Thyroid gland (tissue), 4 donors: ENCODE results near the gene ADAM11. TPM values are rescaled to one million over a fixed set of nuclear protein-coding genes. Genes with fewer than 3 reads are reported as not detected.
A peak's percentile ranks its signal among the peaks of the same experiment; 100 is the strongest.

Experiments
- DNase-seq, 2 donors: peaks; one replicate each; pipeline ENCODE4 v3.0.0-alpha.2; 2019
- H3K27ac ChIP-seq, 3 donors: fragments of 200-600 bp; sonication (generic); 1 replicate in 2 of 3; 2 replicates in 1 of 3; pipeline ENCODE4 v1.5.1; 2016 to 2019; ENCODE audit warnings: mild to moderate bottlenecking in 1 of 3, moderate library complexity in 1 of 3
- H3K27me3 ChIP-seq: fragments of 200-600 bp; sonication (generic); one replicate; pipeline ENCODE4 v1.5.1; 2019
- H3K36me3 ChIP-seq, 2 donors: fragments of 200-600 bp; sonication (generic); one replicate each; pipeline ENCODE4 v1.5.1; 2016 to 2019
- H3K4me1 ChIP-seq, 2 donors: fragments of 200-600 bp; sonication (generic); one replicate each; pipeline ENCODE4 v1.5.1; 2017 to 2019
- H3K4me3 ChIP-seq, 3 donors: fragments of 200-600 bp; sonication (generic); replicated peaks in 1 of 3; 1 replicate in 2 of 3; 2 replicates in 1 of 3; pipeline ENCODE4 v1.5.1; 2016; ENCODE audit warnings: mild to moderate bottlenecking in 1 of 3
- H3K9me3 ChIP-seq: fragments of 200-600 bp; sonication (generic); one replicate; pipeline ENCODE4 v1.5.1; 2017
- POLR2A ChIP-seq, 2 donors: fragments of 450-650 bp; IDR thresholded peaks; one replicate each; pipeline ENCODE4 v1.6.1; 2017; ENCODE audit warnings: antibody characterized with exemption in 2 of 2, mild to moderate bottlenecking in 2 of 2, moderate library complexity in 1 of 2
- WGBS, 2 donors: methylation state at CpG; one replicate each; pipeline ENCODE4 v1.1.5; 2017; 5-methylcytosine and 5-hydroxymethylcytosine counted together
- intact Hi-C: fragments of 100-400 bp; cut with DNase I; formaldehyde crosslinking; loops from one replicate; pipeline ENCODE4 v1.15.1; 2023
- total RNA-seq, 4 donors: library from RNA; depleted of rRNA; stranded (reverse); fragments of >200 nt; gene quantifications; one replicate each; pipeline ENCODE4 v1.2.3, GENCODE V29; 2016
- TF ChIP-seq, protein P1 (sequence below), 6 experiments: fragments of 200-600 bp in 3 of 6; fragments of 450-650 bp in 3 of 6; sonication (generic) in 3 of 6; IDR thresholded peaks; one replicate each; pipeline ENCODE4 v1.5.1; 2016 to 2019; ENCODE audit warnings: antibody characterized with exemption in 6 of 6, mild to moderate bottlenecking in 2 of 6, inconsistent platforms in 1 of 6, moderate library complexity in 1 of 6

ADAM11 gene
- total RNA-seq, 4 donors from 2014 or later, result 0.22 to 0.29 (median 0.27) TPM; not detected in 1

DNA sequence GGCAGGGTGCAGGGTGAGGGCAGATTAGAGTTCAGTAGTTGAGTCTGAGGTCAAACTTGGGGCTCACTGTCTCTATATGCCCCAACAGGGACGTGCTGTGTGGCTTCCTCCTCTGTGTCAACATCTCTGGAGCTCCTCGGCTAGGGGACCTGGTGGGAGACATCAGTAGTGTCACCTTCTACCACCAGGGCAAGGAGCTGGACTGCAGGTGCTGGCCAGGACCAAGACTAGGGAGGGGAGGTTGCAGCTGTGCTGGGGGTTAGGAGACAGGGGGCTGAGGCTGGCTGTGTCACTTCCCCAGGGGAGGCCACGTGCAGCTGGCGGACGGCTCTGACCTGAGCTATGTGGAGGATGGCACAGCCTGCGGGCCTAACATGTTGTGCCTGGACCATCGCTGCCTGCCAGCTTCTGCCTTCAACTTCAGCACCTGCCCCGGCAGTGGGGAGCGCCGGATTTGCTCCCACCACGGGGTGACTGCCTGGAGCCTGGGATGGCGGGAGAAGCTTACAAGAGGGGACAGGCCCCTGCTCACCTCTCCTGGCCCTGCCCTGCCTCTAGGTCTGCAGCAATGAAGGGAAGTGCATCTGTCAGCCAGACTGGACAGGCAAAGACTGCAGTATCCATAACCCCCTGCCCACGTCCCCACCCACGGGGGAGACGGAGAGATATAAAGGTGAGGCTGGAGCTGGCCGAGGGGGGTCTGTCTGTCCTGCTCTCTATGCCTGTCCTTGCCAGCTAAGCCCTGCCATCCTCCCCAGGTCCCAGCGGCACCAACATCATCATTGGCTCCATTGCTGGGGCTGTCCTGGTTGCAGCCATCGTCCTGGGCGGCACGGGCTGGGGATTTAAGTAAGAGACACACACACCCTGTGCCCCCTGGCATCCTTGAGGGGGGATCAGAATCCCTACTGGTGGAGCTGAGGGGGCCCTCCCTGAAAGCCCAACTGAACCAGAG is 18.9 kb downstream of the ADAM11 start:
- intact Hi-C loops, result loop anchor here (5.0 kb wide), 2 partner anchors 245 to 355 kb away; partner anchors contain the start of gene PLCD3
- Histone ChIP-seq H3K9me3 (no peaks in the 10 kb centered on the region), H3K4me1 (peaks cover 13 to 22% of the 10 kb centered on the region in 2 donors), H3K27me3 (no peaks in the 10 kb centered on the region), H3K36me3 (no peaks in the 10 kb centered on the region), H3K27ac (no peak overlapping the region), H3K4me3 (no peak overlapping the region)
- TF ChIP-seq, protein P1, sequence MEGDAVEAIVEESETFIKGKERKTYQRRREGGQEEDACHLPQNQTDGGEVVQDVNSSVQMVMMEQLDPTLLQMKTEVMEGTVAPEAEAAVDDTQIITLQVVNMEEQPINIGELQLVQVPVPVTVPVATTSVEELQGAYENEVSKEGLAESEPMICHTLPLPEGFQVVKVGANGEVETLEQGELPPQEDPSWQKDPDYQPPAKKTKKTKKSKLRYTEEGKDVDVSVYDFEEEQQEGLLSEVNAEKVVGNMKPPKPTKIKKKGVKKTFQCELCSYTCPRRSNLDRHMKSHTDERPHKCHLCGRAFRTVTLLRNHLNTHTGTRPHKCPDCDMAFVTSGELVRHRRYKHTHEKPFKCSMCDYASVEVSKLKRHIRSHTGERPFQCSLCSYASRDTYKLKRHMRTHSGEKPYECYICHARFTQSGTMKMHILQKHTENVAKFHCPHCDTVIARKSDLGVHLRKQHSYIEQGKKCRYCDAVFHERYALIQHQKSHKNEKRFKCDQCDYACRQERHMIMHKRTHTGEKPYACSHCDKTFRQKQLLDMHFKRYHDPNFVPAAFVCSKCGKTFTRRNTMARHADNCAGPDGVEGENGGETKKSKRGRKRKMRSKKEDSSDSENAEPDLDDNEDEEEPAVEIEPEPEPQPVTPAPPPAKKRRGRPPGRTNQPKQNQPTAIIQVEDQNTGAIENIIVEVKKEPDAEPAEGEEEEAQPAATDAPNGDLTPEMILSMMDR (IDR thresholded peaks at IDR 0.05), result no peak
- no peak for TF ChIP-seq POLR2A (IDR thresholded peaks at IDR 0.05)
- DNase-seq, result no peak
- 88 to 93% methylated on average over 13 to 20 of the region's 20 CpGs for WGBS, 2 donors

DNA sequence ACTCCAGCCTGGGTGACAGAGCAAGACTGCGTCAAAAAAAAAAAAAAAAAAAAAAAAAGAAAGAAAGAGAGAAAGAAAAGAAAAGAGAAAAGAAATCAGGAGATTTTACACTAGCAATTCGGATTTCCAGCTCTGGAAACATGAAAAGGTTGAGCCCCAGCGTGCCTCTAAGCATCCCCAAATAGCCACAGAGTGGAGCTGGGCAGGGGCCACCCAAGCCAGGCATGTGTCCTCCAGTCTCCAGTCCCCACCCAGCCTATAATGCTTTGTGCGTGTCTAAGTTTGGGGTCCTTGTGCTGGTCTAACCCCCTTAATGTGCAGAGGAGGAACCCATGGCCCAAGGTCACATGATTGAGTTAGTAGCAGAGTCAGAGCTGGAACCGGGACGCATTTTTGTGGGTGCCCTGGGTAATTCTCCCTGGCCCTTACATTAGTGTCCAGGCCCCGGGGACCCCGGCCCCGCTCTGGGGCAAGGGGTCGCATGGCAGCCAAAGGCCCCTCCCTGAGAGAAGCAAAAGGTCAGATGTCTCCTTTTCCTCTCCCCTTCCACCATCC is 19.9 kb downstream of the ADAM11 start:
- peaks cover 13 to 22% of the 10 kb centered on the region in 2 donors for H3K4me1 ChIP-seq
- peak overlapping the region in 1 of 3 donors; percentile 16 for H3K4me3 ChIP-seq
- H3K36me3 ChIP-seq, result no peaks in the 10 kb centered on the region
- TF ChIP-seq, protein P1 (IDR thresholded peaks at IDR 0.05), result no peak
- no peak for TF ChIP-seq POLR2A (IDR thresholded peaks at IDR 0.05)
- H3K27me3 ChIP-seq, result no peaks in the 10 kb centered on the region
- no peak overlapping the region for H3K27ac ChIP-seq
- WGBS, 2 donors, result 30 to 37% methylated on average over 8 of the region's 10 CpGs
- H3K9me3 ChIP-seq, result no peaks in the 10 kb centered on the region
- no peak for DNase-seq
- intact Hi-C loops, result loop anchor here (5.0 kb wide), 2 partner anchors 244 to 354 kb away; partner anchors contain the start of gene PLCD3

DNA sequence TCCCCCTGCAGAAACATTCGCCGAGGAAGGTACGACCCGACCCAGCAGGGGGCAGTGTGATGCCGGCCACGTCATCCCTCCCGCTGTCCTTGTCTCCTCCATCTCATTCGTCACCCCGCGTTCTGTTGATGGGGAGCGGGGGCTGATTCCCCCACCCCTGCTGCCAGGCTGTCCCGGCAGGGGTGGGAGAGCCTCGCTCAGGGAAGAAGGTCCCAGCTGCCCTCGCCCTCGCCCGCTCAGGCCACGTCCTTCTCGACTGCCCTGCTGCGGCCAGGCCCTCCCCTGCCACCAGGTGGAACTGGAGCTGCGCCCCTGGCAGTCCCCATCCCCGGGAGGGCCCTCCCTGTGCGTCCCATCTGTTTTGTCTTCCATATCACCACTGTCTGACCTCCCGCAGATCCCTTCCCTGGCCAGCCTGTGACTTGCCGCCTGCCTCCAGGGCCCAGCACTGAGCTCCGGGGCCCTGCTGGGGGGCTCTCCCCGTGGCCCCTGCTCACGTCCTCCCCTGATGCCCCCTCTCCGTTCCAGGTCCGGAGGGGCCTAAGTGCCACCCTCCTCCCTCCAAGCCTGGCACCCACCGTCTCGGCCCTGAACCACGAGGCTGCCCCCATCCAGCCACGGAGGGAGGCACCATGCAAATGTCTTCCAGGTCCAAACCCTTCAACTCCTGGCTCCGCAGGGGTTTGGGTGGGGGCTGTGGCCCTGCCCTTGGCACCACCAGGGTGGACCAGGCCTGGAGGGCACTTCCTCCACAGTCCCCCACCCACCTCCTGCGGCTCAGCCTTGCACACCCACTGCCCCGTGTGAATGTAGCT is 20.6 kb downstream of the ADAM11 start:
- H3K9me3 ChIP-seq, result no peaks in the 10 kb centered on the region
- intact Hi-C loops, result loop anchor here (5.0 kb wide), 2 partner anchors 243 to 353 kb away; partner anchors contain the start of gene PLCD3
- TF ChIP-seq POLR2A (IDR thresholded peaks at IDR 0.05), result no peak
- TF ChIP-seq, protein P1 (IDR thresholded peaks at IDR 0.05), result peak; percentile 54 to 87 (median 72)
- H3K4me1 ChIP-seq, result peaks cover 13 to 22% of the 10 kb centered on the region in 2 donors
- WGBS, 2 donors, result 15 to 31% methylated on average over 26 to 31 of the region's 36 CpGs
- no peaks in the 10 kb centered on the region for H3K36me3 ChIP-seq
- H3K4me3 ChIP-seq, result peak overlapping the region in 1 of 3 donors; percentile 16
- no peaks in the 10 kb centered on the region for H3K27me3 ChIP-seq
- DNase-seq, result peak; percentile 65 to 68
- no peak overlapping the region for H3K27ac ChIP-seq

DNA sequence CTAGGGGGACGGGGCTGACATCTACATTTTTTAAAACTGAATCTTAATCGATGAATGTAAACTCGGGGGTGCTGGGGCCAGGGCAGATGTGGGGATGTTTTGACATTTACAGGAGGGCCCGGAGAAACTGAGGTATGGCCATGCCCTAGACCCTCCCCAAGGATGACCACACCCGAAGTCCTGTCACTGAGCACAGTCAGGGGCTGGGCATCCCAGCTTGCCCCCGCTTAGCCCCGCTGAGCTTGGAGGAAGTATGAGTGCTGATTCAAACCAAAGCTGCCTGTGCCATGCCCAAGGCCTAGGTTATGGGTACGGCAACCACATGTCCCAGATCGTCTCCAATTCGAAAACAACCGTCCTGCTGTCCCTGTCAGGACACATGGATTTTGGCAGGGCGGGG is 21.4 kb downstream of the ADAM11 start:
- H3K4me3 ChIP-seq, result no peak overlapping the region
- H3K4me1 ChIP-seq, result peaks cover 10 to 17% of the 10 kb centered on the region in 2 donors
- TF ChIP-seq, protein P1 (IDR thresholded peaks at IDR 0.05), result no peak
- TF ChIP-seq POLR2A (IDR thresholded peaks at IDR 0.05), result no peak
- intact Hi-C loops, result no loop called here
- no peaks in the 10 kb centered on the region for H3K9me3 ChIP-seq
- H3K27me3 ChIP-seq, result no peaks in the 10 kb centered on the region
- 89 to 91% methylated on average over 12 of the region's 12 CpGs for WGBS, 2 donors
- no peaks in the 10 kb centered on the region for H3K36me3 ChIP-seq
- DNase-seq, result no peak
- H3K27ac ChIP-seq, result no peak overlapping the region
